ENCODE results near the gene SIK3.
"Not testable (repeated sequence)": the region's sequence is repeated elsewhere in the genome, so short reads cannot be mapped to it uniquely, and the experiment has no call there.

SIK3 gene

DNA sequence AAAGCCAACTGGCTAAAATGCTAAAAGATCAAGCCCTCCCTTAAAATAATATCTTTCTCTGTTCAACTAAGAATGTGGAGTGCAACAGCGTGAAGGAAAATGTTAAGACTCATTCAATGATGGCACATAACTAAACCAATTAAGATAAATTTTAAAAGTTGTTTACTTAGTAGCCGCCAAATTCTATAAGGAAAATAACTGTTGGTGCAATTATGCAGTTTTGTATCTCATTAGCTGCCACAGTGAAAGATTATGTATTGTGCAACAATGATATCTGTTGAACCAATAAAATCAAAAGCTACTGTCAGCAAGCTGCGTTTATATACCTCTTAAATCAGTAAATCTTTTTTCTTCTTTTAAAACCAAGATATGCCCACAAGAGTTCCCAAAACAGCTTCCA, 55.5 kb downstream of the SIK3 start:
- no peak for DNase-seq

DNA sequence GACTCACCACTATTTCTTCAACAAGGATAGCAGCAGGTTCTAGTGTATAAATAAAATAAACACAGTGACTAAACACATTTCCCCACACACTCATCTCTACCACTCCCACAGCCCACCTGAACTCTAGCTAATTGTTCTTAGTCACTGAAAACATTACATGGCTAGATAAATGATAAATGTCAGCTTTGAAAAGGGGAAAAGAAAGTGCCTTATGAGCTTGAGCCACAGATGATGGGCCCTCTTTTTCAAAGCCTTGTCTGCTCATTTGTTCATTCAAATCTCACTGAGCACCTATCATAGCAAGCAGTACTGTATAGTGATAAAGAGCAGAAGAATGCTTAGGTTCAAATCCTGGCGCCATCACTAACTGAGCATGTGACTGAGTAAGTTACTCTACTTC, 58.3 kb downstream of the SIK3 start:
- DNase-seq: no peak

DNA sequence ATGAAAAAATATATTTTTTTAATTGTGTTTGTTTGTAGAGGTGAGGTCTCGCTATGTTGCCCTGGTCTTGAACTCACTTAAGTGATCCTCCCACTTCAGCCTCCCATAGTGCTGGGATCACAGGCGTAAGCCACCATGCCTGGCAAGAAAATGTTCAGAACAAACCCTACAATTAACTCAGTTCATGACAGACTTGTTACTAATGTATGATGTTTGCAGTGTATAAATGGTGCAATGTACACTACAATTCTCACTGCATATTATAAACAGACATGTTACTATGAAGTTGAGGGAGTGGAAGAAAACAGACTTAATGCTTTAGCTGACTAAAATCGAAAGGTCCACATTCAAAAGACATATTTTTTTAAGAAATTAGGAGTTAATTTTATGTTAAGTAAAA, 59.0 kb downstream of the SIK3 start:
- no peak for DNase-seq

DNA sequence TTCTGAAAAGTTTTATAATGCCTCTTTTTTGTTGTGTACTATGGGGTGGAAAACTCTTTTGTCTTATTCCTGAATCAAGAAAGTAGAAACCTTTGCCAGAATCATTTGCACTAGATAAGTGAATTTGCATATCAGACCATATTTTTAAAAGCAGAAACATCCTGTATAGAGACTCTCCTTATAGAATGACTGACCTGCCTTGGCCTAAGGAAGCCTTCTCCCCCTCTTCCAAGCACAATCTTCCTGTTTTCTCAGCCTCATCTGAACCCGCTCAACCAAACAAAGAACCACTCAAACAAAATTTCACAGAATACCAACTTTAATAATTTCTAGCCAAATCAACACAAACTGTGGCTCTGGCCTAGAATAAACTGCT, 60.3 kb downstream of the SIK3 start:
- no peak for DNase-seq

DNA sequence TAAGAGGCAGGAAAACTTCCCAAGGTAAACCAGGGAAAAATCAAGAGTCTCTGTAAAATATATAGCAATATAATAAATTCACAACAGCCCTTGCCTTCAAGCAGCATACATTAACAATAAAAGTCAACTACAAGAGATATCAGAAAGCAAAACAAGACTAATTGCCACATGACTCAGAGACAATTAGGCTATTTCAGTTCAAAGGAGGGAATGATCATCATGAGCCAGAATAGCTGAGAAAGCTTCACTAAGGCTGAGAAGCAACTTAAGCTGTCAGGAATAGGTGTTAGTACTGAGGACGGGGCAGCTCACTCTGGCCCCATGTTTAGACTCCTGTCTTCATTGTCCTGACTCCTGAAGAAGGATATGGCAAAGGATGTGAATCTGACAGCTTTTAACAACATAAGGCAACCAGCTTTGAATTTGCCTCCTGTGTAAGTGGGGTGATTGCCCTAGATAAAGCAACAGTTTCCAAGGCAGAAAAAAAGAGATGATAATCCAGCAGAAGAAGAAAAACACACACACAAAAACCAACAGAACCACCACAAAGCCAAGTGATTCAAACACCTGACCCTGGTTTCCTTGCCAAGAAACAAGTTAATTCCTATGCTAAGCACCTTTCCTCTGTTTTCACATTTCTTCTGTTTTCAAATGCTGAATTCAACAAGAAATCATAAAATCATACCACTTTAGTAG, 60.8 kb downstream of the SIK3 start:
- DNase-seq: no peak

DNA sequence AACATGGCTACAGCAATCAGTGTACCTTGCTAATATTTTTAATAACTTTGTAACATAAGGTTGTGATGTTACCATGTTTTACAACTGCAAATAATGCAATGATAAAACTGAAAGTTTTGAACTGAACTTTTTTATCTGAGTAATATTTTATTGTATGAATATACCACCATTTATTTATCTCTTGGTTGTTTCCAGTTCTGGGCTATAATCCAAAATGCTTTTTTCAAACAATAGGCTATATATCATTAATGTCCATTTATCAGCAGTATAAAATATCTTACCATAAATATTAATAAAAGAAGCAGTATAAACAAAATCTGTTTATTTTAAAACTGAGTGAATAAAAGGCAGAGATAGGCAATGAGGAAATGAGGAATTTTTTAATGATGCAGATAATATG, 63.3 kb downstream of the SIK3 start:
- no peak for DNase-seq

DNA sequence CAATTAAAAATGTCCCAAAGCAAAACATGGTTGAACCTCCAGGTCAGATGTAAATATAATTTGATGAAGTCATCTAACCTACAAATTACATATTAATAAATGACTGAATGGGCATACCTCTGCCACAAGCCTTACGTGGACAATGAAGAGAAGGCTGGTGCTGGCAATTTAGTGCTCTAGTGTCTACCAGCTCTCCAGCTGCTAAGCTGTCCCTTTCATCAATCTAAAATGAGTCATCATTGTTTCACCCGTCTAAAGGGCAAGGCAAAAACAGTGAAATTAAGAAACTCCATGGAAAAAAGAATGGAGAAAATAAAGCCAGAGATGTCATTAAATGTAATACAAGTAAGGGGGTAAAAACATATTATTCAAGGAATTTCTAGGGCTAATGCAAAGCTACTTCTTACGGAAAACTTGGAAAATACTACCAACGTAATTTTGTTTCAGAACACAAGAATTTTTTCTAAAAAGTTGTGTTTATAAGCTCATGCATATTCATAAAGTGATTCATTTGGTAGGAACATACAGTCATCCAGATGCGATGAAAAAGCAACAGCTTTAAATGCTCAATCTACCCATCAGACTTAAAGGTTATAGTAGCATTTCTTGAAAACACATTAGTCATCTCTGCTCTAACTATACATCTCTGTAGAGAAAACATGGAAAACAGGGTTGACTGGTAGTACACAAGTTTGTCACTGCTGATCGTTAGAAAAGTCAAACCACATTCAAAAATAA, 71.5 kb downstream of the SIK3 start:
- DNase-seq: no peak

DNA sequence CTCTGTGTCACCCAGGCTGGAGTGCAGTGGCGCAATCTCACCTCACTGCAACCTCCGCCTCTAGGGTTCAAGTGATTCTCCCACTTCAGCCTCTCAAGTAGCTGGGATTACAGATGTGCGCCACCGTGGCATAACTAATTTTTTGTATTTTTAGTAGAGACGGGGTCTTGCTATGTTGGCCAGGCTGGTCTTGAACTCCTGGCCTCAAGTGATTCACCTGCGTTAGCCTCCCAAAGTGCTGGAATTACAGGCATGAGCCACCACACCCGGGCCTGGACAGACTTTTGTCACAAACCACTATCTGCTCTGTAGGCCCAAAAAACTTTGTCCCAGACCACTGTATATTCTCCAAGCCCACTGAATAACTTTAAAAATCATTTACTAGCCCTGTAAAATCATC, 74.5 kb downstream of the SIK3 start:
- DNase-seq: not testable (repeated sequence)

DNA sequence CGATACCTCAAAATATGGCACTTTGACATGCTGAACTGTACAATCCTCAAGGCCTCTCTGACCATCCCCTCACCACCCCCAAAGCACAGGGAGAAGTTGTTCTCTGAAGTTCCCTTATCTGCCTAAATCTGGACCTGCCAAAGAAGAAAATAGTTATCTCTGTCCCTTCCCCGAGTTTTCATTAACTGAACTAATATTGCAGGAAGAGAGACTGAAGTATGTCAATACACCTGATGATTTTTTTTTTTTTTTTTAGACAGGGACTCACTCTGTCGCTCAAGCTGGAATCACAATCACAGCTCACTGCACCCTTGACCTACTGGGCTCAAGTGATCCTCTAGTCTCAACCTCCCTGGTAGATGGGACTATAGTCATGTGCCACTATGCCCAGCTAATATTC, 75.0 kb downstream of the SIK3 start:
- DNase-seq: no peak

DNA sequence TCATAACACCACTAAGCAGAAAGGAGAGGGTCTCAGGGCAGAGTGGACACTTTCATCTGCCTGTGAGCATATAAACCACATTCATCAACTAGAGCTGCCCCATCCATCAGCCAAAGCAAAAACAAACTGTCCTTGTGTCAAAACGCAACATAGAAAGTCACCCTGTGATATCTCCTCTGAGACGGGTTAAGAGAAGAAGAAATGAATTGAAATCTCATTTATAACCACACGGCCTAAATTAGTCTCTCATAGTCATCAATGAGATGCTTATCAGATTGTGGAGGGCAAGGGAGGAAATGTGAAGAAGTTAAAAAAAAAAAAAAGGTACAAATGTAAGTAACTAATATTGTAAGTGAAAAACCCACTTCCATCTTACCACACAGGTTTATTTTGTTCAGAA, 75.7 kb downstream of the SIK3 start:
- no peak for DNase-seq

DNA sequence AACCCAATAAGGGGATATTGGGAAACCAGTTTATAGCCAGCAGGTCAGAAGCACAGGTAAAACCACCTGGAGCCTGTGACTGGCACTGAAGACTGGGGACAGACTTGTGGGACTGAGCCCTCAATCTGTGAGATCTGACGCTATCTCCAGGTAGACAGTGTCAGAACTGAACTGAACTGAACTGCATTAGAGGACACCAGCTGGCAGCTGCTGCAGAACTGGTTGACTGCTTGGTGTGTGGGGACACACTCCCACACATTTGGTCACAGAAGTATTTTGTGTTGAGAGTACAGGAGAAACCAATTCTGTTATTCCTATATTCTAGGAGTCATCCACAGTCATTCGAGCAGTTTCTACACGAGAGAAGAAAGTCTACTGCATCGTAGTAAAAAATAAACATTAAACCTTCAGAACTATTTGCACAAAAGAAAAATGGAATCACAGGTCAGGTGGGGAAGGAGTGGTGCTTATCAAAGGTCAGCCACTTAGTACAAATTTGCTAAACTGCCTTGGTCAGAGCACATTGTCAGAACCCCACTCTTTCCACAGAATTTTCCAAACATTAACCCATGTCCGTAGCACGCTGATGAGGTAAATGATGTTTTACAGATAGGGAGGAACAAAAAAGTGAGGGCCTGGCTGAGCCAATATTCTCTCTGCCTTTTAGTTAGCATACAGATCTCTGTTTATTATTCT, 77.2 kb downstream of the SIK3 start:
- DNase-seq: no peak

DNA sequence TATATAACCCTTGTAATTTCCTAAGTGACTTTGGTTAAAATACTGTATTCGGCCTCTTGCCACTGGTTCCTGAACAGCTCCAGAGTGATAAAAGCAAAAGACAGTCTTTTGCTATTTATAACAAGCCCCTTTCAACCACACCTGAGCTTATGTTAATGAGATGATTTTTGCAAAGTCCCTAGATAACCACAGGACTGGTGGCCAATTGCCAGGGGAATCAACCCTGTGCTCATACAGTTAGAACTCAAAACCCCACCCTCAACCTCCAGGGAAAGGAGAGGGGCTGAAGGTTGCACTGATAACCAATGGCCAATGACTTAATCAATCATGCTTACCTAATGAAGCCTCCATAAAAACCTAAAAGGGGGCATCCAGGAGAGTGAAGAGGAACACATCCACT, 77.9 kb downstream of the SIK3 start:
- no peak for DNase-seq

DNA sequence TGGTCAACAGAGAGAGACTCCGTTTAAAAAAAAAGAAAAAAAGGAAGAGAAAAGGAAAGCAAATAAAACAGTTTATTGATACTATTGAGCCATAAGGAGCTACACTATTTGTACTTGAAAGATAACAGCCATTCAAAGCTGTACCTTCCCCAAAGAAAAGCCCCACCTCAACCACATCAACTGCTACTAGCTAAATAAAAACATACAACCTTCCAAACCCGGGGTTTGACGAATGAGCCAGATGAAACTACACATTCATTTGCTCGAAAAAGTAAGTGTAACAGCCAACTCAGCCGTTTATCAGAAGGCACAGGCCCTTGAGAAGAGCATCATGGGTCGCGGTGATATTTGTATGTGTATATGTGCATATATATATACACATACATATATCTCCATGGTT, 78.4 kb downstream of the SIK3 start:
- no peak for DNase-seq

DNA sequence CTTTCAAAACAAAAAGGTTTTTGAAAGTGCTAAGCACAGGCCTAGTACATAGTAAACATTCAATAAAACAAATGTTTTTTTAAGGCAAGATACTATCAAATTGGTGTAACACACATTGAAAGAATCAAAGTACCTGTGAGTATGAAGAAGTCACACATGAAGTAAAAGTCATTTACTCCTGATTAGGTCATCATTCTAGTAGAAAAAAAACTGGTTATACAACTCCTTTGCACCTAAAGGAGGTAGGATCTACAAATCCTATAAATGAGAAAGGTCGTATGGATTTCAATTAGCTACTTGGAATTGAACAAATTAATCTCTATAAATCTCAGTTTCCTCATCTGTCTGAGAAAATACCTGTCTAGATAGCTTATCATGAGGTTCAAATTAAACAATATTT, 80.8 kb downstream of the SIK3 start:
- DNase-seq: no peak

DNA sequence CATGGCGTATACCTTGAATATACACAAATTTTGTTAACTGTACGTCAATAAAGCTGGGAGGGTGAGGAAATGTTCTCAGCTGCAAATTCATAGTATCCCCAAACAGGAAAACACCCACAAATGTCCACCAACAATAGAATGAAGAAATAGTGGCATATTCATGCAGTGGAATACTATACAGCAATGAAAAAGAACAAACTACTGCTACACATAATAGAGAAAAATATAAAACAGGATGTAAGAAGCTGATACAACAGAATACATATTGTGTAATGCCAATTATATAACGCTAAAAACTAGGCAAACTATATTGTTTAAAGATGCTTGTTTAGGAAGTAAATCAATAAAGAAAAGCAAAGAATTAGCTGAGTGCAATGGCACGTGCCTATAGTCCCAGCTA, 81.5 kb downstream of the SIK3 start:
- no peak for DNase-seq

DNA sequence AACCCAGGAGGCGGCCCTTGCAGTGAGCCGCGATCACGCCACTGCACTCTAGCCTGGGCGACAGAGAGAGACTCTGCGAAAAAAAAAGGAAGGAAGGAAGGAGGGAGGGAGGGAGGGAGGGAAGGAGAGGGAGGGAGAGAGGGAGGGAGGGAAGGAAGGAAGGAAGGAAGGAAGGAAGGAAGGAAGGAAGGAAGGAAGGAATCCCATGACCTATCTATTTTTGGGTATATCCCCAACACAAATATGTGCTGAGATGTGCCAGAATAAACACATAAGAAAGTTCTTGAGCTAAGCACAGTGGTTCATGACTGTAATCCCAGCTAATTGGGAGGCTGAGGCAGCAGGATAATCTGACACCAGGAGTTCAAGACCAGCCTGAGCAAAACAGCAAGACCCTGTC, 82.0 kb downstream of the SIK3 start:
- DNase-seq: no peak

DNA sequence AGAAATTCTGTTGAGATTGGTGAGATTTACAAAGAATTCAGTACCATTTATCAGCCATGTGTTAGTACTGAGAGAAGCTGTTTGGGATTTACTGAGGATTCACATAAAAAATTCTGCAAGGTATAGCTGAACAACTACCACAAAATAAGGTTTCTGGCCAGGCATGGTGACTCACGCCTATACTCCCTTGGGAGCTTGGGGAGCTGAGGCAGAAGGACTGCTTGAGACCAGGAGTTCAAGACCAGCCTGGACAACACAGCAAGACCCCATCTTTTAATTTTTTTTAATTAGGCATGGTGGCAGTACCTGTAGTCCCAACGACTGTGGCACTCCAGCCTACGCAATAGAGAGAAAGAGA, 86.7 kb downstream of the SIK3 start:
- DNase-seq: no peak

DNA sequence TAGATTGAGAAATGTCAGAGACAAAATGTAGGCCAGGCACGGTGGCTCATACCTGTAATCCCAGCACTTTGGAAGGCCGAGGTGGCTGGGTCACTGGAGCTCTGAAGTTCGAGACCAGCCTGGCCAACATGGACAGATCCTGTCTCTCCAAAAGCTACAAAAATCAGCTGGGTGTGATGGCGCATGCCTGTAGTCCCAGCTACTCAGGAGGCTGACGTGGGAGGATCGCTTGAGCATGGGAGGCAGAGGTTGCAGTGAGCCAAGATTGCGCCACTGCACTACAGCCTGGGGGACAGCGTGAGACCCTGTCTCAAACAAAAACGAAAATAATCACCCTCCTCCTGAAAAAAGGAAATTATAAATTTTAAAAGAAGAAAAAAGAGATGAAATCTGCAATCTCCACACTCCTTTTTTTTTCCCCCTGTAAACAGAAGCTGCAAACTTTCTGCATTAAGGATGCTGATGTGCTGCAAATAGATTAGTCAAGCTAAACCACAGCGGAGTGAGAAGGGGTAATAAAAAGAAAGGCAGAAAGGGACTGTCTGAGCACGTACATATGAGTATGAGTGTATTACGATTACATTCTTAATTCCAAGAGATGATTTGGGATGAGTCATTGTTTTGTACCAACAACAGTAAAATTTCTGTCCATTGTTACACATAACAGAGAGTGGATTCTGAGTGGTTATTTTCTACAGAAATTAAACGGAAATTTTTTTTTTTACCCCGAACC, 87.3 kb downstream of the SIK3 start:
- DNase-seq: no peak

DNA sequence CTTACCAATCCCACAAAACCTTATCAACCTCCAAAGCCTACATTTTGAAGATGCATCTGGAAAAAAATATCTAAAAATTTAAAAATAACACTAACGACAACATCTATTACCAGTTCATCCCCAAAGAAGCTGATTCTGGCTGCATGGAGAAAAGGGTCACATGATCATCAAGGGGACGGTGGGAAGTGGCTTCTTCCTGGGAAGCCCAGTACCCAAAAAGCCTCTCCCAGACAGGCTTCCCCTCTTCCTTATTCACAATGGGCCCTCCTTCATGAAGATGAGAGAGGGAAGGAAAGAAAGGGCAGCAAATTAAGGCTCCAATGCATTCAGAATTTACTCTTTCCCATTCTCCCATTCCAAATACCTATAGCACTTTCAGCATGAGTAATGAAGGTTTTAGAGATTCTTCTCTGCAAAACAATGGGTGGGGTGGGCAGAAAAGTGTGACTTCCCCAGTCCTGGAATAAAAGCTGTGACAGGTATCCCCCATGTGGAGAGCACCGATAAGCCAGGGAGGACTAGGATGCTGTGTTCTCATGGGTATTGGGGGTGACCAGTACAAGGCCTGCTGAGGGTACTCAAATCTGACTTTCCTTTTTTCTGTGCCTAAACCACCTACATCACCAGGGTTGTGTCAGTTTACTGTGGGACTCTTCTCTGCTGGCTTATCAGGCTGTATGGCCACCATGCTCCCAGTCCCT, 88.2 kb downstream of the SIK3 start:
- no peak for DNase-seq

DNA sequence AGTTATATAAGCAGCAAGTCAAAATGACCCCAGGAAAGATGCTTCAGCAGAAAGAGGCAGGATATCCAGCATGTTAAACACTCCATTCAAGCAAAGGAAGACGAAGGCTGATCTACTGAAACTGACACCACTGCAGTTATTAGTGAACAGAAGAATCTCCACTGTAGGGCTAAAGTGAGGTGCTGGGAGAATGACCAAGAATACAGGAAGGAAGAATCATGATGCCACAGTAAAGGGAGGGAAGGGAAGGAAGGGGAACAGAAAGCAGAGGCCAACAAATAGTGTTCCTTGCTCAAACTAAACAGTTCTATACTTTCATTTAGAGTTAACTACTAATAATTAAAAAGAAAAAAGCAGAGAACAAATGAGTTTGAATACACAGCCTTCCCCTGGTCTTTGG, 92.5 kb downstream of the SIK3 start:
- no peak for DNase-seq

DNA sequence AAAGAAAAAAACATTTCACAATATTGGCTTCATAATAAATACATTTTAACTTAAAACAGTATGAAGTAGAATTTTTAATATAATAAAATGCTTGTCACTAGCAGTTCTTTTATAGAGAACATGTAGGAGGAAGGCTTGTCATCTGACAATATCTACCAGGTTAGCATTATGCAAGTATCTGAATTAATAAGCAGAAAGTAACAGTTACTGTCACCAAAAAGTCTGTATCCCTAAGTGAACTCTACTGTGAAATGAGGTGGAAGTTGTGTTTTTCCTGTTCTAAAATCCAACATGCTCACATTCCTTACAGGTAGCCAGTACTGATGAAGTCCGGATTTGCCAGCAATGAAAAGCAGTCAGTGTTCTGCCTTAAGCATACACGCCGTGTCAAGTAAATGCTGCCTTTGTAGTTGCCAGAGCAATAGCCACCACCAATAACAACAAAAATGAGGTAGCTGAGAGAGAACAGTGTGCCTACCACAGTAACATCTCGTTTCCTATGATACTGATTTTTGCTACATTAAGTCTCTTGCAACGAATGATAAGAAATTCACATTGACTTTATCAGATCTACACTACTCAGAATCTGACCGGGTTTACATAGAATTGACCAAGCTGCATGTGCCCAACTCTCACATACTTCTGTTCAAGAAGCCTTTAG, 95.5 kb downstream of the SIK3 start:
- DNase-seq: no peak

DNA sequence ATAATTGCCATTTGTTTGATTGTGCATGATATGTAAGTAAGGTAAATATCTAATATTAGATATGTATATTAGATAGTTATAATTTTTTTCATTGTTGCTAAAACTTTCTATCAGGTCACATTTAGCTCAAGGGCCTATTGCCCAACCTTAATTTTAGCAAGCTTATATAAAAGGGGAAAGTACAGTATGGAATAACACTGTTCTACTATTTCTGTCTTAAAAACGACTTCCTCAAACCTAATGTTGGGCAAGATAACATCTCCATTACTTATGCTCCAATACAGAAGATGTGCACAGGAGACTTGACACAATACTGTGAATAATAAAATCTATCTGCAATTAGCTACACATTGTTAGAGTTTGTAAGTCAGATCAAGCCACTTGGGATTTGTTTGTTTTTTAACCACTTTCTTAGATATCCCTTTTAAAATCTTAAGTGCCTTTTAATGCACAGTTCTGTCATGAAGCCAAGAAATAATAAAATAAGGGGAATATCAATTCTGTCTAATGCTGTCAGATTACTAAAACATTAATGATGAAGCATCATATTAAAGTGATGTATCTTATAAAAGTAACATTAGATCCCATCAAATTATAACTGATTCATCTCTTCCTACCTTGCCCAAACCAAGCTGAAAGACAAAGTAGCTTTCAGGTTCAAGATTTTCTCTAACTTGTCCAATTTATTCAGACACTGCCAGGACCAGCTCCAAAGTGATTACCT, 98.1 kb downstream of the SIK3 start:
- no peak for DNase-seq

Measured in NCI-H187 (cell line).